HG02571 (cell line): ENCODE data around the gene DSG1.
"Not testable (repeated sequence)": the region's sequence is repeated elsewhere in the genome, so short reads cannot be mapped to it uniquely, and the experiment has no call there.

ENCODE experiments used
- ATAC-seq: cut with Tn5 transposase; IDR thresholded peaks from one replicate; pipeline ENCODE4 v1.9.1; 2021; ENCODE audit warnings: mild to moderate bottlenecking, moderate library complexity; ENCODE audit not compliant: unreplicated experiment

DSG1 gene

GRCh38 chr18:31317860-31318259 is at the start of gene DSG1:
TSS of gene DSG1 (plus strand) at chr18:31318160. CDS start at chr18:31318301, 141 bp downstream.
- no peak for ATAC-seq

DNA sequence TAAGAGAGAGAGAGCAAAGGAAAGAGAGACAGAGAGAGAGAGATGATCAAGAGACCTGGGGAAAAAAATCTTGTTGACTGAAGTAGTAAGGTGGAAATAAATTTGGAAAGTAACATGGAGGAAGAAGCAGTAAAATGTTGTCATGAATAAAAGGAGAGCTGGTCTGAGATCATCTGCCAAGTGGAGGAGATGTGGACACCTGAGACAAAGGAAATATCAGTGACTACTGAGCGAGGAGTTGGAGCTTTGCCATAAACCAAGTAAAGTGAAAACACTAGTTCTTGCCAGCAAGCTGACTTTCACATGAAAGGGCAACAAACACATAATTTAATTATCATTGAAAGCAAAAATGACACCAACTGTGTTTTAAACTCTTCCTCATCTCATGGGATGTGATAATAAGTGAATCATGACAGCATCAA is 49.0 kb upstream of the DSG1 start:
- ATAC-seq = no peak

DNA sequence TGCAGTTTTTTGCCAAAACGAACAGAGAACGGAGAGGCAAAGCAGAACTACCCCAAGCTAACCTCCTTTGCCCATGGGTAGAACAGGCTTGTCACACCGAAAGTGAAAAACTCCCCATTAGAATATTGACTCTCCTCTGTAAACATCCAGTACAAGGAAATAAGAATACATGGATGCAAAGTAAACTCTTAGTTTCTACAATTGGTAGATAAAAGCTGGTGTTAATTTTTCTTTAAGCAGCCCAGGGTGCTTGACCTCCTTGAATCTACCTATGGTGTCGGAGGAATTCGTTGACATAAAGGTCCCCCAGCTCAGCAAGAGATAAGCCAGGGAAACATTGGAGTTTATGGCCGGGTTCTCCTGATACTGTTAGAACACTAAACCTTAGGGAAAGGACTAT is 48.4 kb upstream of the DSG1 start:
- ATAC-seq = no peak

- no peak for ATAC-seq
Measured at GRCh38 chr18:31270578-31270977, 47.4 kb upstream of the DSG1 start.

DNA sequence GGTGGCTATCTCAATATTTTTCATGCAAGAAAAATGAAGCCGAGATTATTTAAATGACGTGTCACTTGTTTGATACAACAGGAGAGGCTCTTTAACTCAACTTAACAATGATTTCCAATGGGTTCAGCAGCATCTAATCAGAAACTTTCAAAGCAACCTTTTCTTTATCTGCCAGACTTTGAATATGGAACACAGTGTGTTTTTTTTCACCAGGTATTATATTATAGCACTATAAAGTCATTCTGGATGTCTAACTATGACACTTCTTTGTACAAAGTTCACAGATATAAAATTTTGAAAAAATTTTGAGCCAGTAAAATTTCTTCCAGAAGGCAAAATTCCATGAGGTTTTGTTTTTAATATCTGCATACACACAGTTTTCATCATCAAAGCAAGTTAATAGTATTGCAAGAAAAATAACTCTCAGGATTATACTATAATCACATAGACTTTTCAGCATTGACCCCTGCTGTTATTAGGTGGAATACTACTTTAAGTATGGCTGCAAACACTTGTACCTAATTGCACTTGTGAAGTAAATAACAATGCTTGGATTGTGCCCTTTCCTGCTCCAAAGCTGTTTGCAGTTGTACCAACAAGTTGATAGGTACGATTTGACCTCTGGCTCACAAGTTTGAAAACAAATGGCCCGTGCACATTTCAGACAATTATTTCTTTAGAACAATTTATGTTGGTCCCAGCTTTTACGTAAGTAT is 44.0 kb upstream of the DSG1 start:
- no peak for ATAC-seq

GRCh38 chr18:31274931-31275330 is 43.0 kb upstream of the DSG1 start:
- ATAC-seq = no peak

DNA sequence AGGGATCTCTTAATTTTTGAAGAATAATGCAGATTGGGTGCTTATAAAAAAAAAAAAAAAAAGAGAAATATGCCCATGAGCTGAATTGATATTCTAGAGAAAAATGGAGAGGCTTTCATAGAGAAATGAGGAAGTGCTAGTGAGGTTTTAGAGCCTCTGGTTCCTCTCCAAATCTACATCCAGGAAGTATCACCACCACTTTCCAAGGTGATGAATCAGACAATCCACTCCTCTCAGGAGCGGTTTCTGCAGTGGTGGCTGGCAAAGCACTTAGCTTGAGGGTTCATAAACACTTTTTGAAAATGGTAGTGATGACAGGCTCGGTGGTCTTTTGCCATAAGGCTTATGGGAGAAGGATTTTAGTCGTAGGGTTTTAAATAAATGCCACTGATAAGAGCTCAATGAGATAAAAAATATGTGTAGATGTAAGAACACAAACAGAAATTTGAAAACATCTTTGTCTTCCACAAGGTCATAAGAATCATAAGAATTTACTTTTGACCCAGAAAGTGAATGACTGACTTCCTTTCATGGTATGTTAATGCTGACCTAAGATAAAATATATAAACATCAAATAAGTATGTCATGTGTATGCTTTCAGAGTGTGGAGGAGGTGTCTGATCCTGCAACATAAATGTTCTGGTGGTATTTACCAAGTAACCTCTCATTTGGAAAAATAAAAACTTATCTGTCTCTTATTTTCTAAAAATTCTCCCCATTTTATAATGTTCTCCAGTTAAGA is 42.1 kb upstream of the DSG1 start:
- no peak for ATAC-seq

DNA sequence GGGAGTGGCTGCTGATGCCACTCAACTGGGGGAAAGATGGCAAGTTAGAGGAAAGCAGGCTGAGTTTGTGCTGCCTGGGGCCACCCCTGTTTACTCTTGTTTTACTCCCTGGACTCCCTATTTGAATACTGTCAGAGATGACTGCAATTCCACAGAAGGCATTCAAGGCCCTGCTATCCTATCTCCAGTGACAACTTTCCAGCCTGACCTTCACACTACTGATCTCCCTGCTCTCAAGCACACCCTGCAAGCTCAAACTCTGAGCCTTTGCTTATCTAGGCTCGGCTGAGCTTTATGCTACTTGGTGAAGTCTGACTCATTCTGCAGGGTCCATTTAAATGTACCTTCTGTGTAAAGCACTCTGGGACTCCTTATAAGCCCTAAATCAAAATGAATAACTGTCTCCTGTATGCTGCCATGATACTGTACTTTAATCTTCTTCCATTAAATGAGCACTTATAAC is 39.3 kb upstream of the DSG1 start:
- no peak for ATAC-seq

DNA sequence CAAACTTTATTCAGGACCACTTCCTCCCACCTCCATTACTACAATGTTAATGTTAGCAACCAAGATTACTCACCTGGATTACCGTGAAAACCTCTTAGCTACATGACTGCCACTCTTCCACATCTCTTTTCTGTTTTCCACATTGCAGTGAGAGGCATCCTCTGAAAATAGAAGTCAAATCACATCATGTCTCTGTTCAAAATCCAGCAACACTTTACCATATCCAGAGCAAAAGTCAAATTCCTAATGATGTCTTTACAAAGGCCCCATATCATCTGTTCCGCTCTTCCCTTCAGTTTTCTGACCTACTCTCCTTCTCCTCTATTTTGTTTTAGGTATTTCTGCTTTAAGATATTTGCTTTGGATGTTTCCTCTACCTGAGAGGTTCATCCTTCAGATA is 37.5 kb upstream of the DSG1 start:
- ATAC-seq = no peak

GRCh38 chr18:31281437-31281836 is 36.5 kb upstream of the DSG1 start:
- no peak for ATAC-seq

DNA sequence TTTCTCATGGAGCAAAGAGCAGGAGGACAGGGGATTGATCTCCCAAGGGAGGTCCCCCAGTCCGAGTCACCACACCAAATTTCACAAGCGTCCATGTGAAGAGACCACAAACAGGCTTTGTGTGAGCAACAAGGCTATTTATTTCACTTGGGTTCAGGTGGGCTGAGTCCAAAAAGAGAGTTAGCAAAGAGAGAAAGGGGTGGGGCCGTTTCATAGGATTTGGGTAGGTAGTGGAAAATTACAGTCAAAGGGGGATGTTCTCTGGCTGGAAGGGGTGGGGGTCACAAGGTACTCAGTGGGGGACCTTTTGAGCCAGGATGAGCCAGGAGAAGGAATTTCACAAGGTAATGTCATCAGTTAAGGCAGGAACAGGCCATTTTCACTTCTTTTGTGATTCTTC is 28.5 kb upstream of the DSG1 start:
- not testable (repeated sequence) for ATAC-seq

DNA sequence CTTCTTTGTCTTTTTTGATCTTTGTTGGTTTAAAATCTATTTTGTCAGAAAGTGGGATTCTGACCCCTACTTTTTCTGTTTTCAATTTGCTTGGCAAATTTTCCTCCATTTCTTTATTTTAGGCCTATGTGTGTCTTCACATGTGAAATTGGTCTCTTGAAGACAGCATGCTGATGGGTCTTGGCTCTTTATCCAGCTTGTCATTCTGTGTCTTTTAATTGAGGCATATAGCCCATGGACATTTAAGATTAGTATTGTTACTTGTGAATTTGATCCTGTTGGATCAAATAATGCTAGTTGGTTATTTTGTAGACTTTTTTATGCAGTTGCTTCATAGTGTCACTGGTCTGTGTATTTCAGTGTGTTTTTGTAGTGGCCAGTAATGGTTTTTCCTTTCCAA is 26.3 kb upstream of the DSG1 start:
- ATAC-seq = no peak

GRCh38 chr18:31294199-31294747 is 23.7 kb upstream of the DSG1 start:
- ATAC-seq = no peak

DNA sequence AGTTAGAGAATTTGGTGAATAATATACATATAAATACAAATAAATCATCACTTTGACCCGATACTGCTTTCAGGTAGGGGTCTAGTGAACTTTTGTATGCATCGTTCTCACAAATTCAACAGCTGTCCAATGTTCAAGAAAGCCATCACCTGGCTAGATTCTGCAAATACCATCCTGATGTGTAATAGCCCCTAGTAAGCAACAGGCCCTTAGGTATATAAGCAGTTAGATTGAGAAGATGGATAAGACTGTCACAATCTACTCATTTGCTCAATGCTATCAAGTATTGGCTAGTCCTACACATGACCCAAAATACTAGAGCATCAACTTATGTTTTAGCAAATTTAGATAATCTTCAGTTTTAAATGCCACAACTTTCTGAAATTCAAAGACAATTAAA is 20.7 kb upstream of the DSG1 start:
- ATAC-seq = no peak

- no peak for ATAC-seq
Measured at GRCh38 chr18:31301201-31301655, 16.7 kb upstream of the DSG1 start.

GRCh38 chr18:31302991-31303390 is 15.0 kb upstream of the DSG1 start:
- ATAC-seq = no peak

- no peak for ATAC-seq
Measured at GRCh38 chr18:31303771-31304170, 14.2 kb upstream of the DSG1 start.

- no peak for ATAC-seq
Measured at GRCh38 chr18:31309115-31309514, 8.8 kb upstream of the DSG1 start.

- no peak for ATAC-seq
Measured at GRCh38 chr18:31316974-31317373, 986 bp upstream of the DSG1 start.

DNA sequence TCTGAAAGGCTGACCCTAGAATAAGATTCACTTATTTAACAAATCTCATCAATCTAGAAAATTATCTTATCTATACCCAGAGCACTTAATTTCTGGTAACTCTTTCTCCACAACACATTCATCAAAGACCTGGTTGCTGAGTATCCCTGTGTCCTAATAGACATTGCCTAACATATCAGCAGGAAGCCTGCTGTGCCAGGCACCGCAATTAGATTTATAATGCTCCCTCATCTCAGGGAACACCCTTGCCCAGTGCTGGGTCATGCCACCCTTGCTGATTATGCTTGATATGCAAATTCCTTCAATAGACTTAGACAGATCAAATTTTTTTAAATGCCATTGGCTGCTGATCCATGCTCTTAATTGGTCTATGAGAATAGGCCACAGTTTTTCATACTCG is 3.8 kb downstream of the DSG1 start:
- no peak for ATAC-seq

DNA sequence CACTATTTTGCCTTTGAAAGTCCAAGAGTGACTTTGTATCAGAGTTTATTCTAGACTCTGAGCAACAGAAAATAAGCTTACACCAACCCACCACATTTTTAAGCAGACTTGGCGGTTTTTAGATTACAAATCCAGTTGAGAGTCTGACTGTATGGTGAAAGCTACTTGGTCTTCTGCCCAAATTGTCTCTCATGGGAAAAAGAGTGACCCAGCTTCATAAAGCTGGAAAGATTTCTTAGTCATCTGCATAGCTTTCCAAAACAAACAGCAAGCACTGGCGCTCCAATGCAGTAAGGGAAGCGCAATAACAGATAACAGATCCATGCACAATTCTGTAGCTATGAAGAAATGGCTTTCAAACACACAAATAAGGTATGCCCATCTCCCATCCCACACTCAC is 7.1 kb downstream of the DSG1 start:
- no peak for ATAC-seq
